Stomach (tissue), 4 donors: Measurements from ENCODE around the gene F11.
"Not testable (repeated sequence)": the region's sequence is repeated elsewhere in the genome, so short reads cannot be mapped to it uniquely, and the experiment has no call there.

Experiments
- POLR2A ChIP-seq, 4 donors: fragments of 450-650 bp; IDR thresholded peaks; one replicate each; pipeline ENCODE4 v1.6.1; 2016; ENCODE audit warnings: antibody characterized with exemption in 4 of 4, control low read depth in 2 of 4, mild to moderate bottlenecking in 1 of 4, moderate library complexity in 1 of 4
- TF ChIP-seq, protein P1 (sequence below), 7 experiments: fragments of 450-650 bp in 4 of 7; fragments of 200-600 bp in 3 of 7; sonication (generic) in 3 of 7; IDR thresholded peaks; one replicate each; pipeline ENCODE4 v1.5.1; 2016 to 2019; ENCODE audit warnings: antibody characterized with exemption in 7 of 7, control low read depth in 2 of 7, mild to moderate bottlenecking in 1 of 7

DNA sequence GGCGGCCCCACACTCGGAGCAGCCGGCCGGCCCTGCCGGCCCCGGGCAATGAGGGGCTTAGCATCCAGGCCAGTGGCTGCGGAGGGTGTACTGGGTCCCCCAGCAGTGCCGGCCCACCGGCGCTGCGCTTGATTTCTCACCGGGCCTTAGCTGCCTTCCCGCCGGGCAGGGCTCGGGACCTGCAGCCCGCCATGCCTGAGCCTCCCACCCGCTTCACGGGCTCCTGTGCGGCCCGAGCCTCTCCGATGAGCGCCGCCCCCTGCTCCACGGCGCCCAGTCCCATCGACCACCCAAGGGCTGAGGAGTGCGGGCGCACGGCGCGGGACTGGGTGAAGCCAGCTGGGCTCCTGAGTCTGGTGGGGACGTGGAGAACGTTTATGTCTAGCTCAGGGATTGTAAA lies 58.7 kb downstream of the F11 start:
- not testable (repeated sequence) for TF ChIP-seq POLR2A (IDR thresholded peaks at IDR 0.05)
- TF ChIP-seq, protein P1, sequence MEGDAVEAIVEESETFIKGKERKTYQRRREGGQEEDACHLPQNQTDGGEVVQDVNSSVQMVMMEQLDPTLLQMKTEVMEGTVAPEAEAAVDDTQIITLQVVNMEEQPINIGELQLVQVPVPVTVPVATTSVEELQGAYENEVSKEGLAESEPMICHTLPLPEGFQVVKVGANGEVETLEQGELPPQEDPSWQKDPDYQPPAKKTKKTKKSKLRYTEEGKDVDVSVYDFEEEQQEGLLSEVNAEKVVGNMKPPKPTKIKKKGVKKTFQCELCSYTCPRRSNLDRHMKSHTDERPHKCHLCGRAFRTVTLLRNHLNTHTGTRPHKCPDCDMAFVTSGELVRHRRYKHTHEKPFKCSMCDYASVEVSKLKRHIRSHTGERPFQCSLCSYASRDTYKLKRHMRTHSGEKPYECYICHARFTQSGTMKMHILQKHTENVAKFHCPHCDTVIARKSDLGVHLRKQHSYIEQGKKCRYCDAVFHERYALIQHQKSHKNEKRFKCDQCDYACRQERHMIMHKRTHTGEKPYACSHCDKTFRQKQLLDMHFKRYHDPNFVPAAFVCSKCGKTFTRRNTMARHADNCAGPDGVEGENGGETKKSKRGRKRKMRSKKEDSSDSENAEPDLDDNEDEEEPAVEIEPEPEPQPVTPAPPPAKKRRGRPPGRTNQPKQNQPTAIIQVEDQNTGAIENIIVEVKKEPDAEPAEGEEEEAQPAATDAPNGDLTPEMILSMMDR (IDR thresholded peaks at IDR 0.05), result not testable (repeated sequence)
